Omental fat pad (tissue), 4 donors: Measurements from ENCODE around the gene TIFAB. TPM values are rescaled to one million over a fixed set of nuclear protein-coding genes. Genes with fewer than 3 reads are reported as not detected.

Experiments
- ATAC-seq: fragments of 150-250 bp; one replicate; pipeline ENCODE4 v1.9.1; 2016; ENCODE audit warnings: mild to moderate bottlenecking, moderate library complexity; ENCODE audit not compliant: low FRiP score
- DNase-seq: peaks from one replicate; pipeline ENCODE4 v3.0.0-alpha.2; 2019; ENCODE audit warnings: low spot score
- total RNA-seq, 4 donors: library from RNA; depleted of rRNA; stranded (reverse); fragments of >200 nt; gene quantifications; one replicate each; pipeline ENCODE4 v1.1.0, GENCODE V29; 2016
- TF ChIP-seq, protein P1 (sequence below), 3 donors: fragments of 450-650 bp; IDR thresholded peaks; one replicate each; pipeline ENCODE4 v1.5.1; 2016 to 2017; ENCODE audit warnings: antibody characterized with exemption in 3 of 3, mild to moderate bottlenecking in 3 of 3, moderate library complexity in 2 of 3

Gene TIFAB
- total RNA-seq, 4 donors from 2014 or later: not detected

DNA sequence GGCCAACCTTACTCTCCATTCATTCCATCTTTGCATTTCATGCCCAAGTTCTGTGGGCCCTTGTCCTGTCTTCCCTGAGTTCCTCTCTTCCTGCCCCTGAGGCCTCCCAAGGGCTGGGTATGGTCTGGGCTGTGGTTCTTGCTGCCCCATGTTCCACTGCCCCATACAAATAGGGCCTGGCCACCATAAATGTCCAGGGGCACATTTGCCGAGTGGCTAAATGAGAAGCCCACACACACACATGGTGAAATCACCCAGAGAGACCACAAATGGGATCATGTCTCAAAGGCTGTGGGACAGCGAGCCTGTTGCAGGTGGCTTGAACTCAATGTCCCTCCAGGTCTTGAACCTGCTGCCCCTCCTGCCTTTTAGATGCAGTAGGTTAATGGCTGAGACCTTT lies 1.2 kb downstream of the TIFAB start:
- no peak for ATAC-seq
- TF ChIP-seq, protein P1, sequence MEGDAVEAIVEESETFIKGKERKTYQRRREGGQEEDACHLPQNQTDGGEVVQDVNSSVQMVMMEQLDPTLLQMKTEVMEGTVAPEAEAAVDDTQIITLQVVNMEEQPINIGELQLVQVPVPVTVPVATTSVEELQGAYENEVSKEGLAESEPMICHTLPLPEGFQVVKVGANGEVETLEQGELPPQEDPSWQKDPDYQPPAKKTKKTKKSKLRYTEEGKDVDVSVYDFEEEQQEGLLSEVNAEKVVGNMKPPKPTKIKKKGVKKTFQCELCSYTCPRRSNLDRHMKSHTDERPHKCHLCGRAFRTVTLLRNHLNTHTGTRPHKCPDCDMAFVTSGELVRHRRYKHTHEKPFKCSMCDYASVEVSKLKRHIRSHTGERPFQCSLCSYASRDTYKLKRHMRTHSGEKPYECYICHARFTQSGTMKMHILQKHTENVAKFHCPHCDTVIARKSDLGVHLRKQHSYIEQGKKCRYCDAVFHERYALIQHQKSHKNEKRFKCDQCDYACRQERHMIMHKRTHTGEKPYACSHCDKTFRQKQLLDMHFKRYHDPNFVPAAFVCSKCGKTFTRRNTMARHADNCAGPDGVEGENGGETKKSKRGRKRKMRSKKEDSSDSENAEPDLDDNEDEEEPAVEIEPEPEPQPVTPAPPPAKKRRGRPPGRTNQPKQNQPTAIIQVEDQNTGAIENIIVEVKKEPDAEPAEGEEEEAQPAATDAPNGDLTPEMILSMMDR (IDR thresholded peaks at IDR 0.05): no peak
- DNase-seq: no peak

DNA sequence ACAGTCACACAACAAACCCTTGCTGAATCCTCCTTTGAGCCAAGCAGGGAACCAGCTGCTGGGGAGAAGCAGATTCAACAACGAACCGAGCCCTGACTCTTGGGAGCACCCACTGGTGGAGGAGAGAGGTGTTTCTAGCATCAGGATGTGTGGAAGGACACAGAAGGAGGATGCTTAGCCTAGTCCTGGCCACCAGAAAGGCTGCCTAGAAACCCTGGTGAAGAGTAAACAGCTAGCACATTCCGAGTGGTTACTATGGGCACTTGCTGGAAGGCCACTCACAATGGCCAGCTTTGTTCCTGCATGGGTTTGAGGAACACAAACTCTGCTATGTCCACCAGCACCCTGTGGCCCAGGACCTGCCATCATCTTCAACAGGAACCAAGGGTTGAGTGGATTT lies 1.8 kb downstream of the TIFAB start:
- ATAC-seq (no peak), DNase-seq (no peak)
- TF ChIP-seq, protein P1 (IDR thresholded peaks at IDR 0.05): no peak

DNA sequence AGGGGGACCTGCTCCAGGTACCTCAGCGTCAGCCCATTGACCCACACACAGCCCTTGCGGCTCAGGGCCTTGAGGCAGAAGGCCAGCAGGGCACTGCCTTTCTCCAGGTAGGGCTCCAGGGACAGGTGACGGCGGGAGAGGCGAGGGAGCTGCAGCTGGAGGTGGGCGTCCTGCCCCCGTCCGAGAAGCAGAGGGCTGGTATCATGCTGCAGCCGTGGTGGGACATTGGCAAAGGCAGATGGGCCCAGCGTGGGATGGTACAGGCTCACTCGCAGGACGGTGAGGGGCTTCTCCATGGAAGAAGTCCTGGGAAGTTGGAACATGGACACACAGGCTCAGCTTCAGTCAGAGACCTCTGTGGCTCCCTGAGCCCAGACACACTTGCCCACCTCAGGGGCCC lies 2.5 kb downstream of the TIFAB start:
- no peak for DNase-seq
- ATAC-seq: no peak
- TF ChIP-seq, protein P1 (IDR thresholded peaks at IDR 0.05): no peak

DNA sequence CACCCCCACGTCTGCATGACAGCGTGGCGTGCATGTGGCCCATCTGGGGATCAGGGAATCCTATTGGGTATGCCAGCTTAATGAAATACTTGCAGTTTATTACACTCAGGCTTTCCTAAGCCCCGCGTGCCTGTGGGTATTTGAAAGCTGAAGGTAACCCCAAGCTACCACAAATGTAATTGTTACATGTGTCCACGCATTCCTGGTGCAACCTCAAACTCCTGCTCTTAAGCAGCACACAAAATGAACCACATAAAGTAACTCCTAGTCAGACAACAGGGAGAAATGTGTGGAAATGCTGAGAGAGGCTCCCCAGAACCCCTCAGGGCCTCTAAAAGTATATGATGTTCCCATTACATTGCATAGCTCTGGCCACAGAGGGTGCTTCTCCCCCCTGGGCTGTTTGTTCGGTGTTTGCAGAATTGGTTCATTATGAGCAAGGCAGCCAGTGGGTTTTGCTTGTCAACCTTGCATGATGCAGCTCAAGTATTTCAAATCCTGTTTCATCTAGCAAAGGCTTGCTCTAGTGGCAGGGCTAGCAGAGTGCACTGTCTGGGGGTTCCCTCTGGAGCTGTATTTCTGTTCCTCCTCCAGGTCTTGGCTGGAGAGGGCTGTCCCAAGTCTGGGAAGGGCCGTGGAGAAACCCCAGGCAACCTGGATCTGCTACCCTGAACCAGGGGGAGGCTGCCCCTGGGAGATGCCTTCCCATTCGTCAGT lies 3.2 kb downstream of the TIFAB start:
- ATAC-seq (no peak), DNase-seq (no peak)
- TF ChIP-seq, protein P1 (IDR thresholded peaks at IDR 0.05): no peak

DNA sequence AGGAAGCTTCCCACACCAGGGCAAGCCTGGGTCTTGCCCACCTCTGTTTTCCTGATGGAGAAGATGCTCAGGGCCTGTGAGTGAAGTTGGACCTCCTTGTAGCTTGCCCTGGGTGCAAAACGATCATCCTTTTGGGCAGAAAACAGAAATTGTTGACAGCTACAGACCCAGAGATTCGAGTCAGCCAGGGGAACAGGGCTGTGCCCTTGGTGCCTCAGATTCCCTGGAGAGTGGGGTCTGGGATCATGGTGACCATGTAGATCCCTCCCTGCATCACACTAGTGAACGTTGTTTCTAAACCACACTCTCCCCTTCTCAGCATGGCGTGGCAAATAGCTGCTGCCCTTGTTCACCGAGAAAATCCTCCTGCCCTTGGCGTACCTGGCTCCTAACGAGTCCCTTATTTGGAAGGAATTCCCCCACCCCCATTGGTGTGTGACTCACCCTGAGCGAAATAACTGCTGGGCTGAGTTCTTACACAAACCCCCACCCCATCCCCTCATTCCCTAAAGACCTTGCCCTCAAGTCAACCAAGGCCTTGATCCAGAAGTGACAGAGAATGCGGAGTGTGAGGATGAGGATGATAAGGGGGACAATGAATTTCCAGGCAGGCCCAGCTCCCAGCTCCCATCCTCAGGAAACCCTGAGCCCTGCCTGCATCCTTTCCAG lies 3.9 kb downstream of the TIFAB start:
- no peak for ATAC-seq
- no peak for DNase-seq
- TF ChIP-seq, protein P1 (IDR thresholded peaks at IDR 0.05): no peak

DNA sequence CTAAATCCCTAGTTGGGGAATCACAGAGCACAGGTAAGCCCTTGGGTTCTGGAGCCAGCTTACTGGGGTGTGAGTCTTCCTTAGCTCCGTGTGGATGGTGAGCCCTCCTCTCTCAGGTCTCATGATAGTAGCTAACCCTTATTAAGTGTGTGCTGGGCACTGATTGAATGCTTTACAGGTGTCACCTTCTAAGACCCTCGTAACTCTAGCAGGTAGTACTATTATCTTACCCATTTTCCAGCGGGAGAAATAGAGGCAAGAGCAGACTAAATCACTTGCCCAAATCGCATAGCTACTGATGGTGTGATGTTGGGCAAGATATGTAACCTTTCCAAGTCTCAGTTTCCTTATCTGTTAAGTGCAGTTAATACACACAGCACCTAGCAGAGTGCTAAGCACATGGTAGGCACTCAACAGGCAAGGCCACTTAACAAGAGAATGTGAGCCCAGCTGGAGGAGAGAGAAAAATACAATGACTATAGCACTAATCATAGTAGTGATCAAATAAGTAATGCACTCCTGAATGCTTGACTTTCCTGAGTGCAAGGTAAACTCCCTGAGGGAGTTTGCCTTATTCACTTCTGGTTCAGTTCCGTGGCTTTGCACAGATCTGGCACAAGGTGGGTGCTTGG lies 4.7 kb downstream of the TIFAB start, which contains the start of gene DCANP1:
DCANP1 (minus strand) TSS at position 51 of the 632 bp plus-strand sequence. CDS start 240 bp downstream, outside the sequence.
- ATAC-seq (no peak), DNase-seq (no peak)
- TF ChIP-seq, protein P1 (IDR thresholded peaks at IDR 0.05): no peak
